Measurements from ENCODE around the gene ACOT4. TPM values are rescaled to one million over a fixed set of nuclear protein-coding genes. Genes with fewer than 3 reads are reported as not detected.
A peak's percentile ranks its signal among the peaks of the same experiment; 100 is the strongest.

The ACOT4 gene
- total and polyA plus RNA-seq, 2 donors from 2014 or later = 3.1 to 10.6 TPM

- DNase-seq (no peak), FAIRE-seq (no peak)
- H3K9ac ChIP-seq (ENCODE audit: low read length in 3 of 3) = no peak overlapping the region
- no peak overlapping the region for H3K4me3 ChIP-seq (ENCODE audit: low read length in 3 of 3)
- no peaks in the 10 kb centered on the region for H3K27me3 ChIP-seq (ENCODE audit: control insufficient read depth, insufficient read depth, low read length)
- no peaks in the 10 kb centered on the region for H3K9me3 ChIP-seq (ENCODE audit: control insufficient read depth in 2 of 3, insufficient read depth in 1 of 3, low read length in 3 of 3)
- H3K4me1 ChIP-seq (ENCODE audit: control insufficient read depth in 2 of 3, insufficient read depth in 2 of 3, low read depth in 1 of 3, low read length in 3 of 3) = peaks cover 0 to 2% (median 0%) of the 10 kb centered on the region in 3 donors
- intact Hi-C loops (cut with DNase I) = no loop called here
- peak overlapping the region; percentile 16 to 20 for H3K27ac ChIP-seq (ENCODE audit: low read depth in 2 of 2, low read length in 2 of 2)
- H3K36me3 ChIP-seq (ENCODE audit: control insufficient read depth in 2 of 3, insufficient read depth in 3 of 3, low read length in 3 of 3) = no peaks in the 10 kb centered on the region
- no peak for TF ChIP-seq CTCF (IDR thresholded peaks at IDR 0.05; ENCODE audit: borderline replicate concordance, extremely low read depth, insufficient read depth)
These were observed 28.6 kb downstream of the ACOT4 start for GRCh38 chr14:73620268-73620667.

DNA sequence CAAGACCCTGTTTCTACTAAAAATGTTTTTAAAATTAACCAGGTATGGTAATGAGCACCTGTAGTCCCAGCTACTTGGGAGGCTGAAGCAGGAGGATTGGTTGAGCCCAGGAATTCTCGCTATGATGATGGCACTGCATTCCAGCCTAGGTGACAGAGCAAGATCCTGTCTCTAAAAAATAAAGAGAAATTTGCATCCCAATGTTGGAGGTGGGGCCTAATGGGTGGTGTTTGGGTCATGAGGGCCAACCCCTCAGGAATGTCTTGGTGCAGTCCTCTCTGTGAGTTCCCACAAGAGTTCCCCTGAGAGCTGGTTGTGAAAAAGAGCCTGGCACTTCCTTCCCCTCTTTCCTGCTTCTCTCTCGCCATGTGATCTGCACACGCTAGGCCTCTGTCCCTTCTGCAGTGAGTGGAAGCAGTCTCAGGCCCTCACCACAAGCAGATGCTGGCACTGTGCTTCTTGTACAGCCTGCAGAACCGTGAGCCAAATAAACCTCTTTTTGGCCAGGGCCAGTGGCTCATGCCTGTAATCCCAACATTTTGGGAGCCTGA, 31.9 kb downstream of the ACOT4 start:
- Histone ChIP-seq H3K27me3 (ENCODE audit: control insufficient read depth, insufficient read depth, low read length) (no peaks in the 10 kb centered on the region), H3K4me3 (ENCODE audit: low read length in 3 of 3) (no peak overlapping the region), H3K36me3 (ENCODE audit: control insufficient read depth in 2 of 3, insufficient read depth in 3 of 3, low read length in 3 of 3) (no peaks in the 10 kb centered on the region), H3K9me3 (ENCODE audit: control insufficient read depth in 2 of 3, insufficient read depth in 1 of 3, low read length in 3 of 3) (no peaks in the 10 kb centered on the region), H3K27ac (ENCODE audit: low read depth in 2 of 2, low read length in 2 of 2) (no peak overlapping the region), H3K4me1 (ENCODE audit: control insufficient read depth in 2 of 3, insufficient read depth in 2 of 3, low read depth in 1 of 3, low read length in 3 of 3) (no peaks in the 10 kb centered on the region), H3K9ac (ENCODE audit: low read length in 3 of 3) (no peak overlapping the region)
- TF ChIP-seq CTCF (IDR thresholded peaks at IDR 0.05; ENCODE audit: borderline replicate concordance, extremely low read depth, insufficient read depth) = no peak
- DNase-seq (no peak), FAIRE-seq (no peak)
- intact Hi-C loops (cut with DNase I) = no loop called here

DNA sequence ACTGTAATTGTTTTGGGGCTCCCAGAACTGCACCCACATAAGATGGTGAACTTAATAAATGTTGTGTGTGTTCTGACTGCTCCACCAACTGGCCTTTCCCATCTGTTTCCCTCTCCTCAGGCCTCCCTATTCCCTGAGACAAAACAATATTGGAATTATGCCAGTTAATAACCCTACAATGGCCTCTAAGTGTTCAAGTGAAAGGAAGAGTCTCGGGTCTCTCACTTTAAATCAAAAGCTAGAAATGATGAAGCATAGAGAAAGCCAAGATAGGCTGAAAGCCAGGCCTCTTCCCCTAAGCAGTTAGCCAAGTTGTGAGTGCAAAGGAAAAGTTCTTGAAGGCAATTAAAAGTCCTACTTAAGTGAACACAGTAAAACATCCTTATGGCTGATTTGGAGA, 34.0 kb downstream of the ACOT4 start:
- Histone ChIP-seq H3K27me3 (ENCODE audit: control insufficient read depth, insufficient read depth, low read length) (no peaks in the 10 kb centered on the region), H3K9me3 (ENCODE audit: control insufficient read depth in 2 of 3, insufficient read depth in 1 of 3, low read length in 3 of 3) (no peaks in the 10 kb centered on the region), H3K36me3 (ENCODE audit: control insufficient read depth in 2 of 3, insufficient read depth in 3 of 3, low read length in 3 of 3) (no peaks in the 10 kb centered on the region), H3K4me1 (ENCODE audit: control insufficient read depth in 2 of 3, insufficient read depth in 2 of 3, low read depth in 1 of 3, low read length in 3 of 3) (no peaks in the 10 kb centered on the region), H3K4me3 (ENCODE audit: low read length in 3 of 3) (no peak overlapping the region), H3K27ac (ENCODE audit: low read depth in 2 of 2, low read length in 2 of 2) (no peak overlapping the region), H3K9ac (ENCODE audit: low read length in 3 of 3) (no peak overlapping the region)
- TF ChIP-seq CTCF (IDR thresholded peaks at IDR 0.05; ENCODE audit: borderline replicate concordance, extremely low read depth, insufficient read depth) = no peak
- DNase-seq (no peak), FAIRE-seq (no peak)
- intact Hi-C loops (cut with DNase I) = no loop called here

GRCh38 chr14:73627151-73627558, 35.5 kb downstream of the ACOT4 start:
- Histone ChIP-seq H3K27ac (ENCODE audit: low read depth in 2 of 2, low read length in 2 of 2) (no peak overlapping the region), H3K36me3 (ENCODE audit: control insufficient read depth in 2 of 3, insufficient read depth in 3 of 3, low read length in 3 of 3) (no peaks in the 10 kb centered on the region), H3K4me3 (ENCODE audit: low read length in 3 of 3) (no peak overlapping the region), H3K9me3 (ENCODE audit: control insufficient read depth in 2 of 3, insufficient read depth in 1 of 3, low read length in 3 of 3) (no peaks in the 10 kb centered on the region), H3K4me1 (ENCODE audit: control insufficient read depth in 2 of 3, insufficient read depth in 2 of 3, low read depth in 1 of 3, low read length in 3 of 3) (no peaks in the 10 kb centered on the region), H3K9ac (ENCODE audit: low read length in 3 of 3) (no peak overlapping the region), H3K27me3 (ENCODE audit: control insufficient read depth, insufficient read depth, low read length) (no peaks in the 10 kb centered on the region)
- no peak for FAIRE-seq
- DNase-seq = no peak
- TF ChIP-seq CTCF (IDR thresholded peaks at IDR 0.05; ENCODE audit: borderline replicate concordance, extremely low read depth, insufficient read depth) = no peak
- intact Hi-C loops (cut with DNase I) = no loop called here

Measured in kidney (tissue), 14 donors.